ENCODE results near the gene NSUN7.

The NSUN7 gene

DNA sequence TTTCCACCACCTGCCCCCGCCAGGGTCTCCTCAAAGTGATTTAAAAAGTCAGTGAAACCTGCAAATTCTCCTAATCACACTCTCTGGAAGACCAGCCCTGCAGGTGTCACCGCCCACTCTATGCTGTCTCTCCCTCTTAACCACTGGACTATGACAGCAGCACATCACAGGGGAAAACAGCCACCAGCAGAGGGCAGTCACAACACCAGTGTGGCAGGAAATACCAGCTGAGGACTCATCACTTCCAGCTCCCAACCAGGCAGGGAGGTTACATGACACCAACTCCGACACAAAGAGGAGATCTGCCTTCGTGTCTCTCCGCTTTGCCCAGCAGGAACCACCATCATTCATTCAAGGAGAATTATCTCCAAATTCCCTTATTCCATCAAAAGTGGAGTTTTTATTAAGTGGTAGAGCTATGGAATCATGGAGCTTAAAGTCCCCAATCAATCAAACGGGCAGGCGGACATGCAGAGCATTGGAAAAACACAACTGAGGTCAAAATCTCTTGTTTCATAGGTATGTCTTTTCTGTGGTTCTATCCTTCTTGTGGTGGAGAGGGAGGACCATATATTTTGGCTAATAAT lies 91.3 kb downstream of the NSUN7 start:
- no peaks in the 10 kb centered on the region for H3K9me3 ChIP-seq (replicated peaks in 1 of 11)
- H3K4me2 ChIP-seq, result peak overlapping the region; percentile 71 to 97 (median 91)
- H3K4me1 ChIP-seq, result peaks cover 44 to 93% (median 77%) of the 10 kb centered on the region in 10 experiments
- no peak for TF ChIP-seq Cebpa-rat (IDR thresholded peaks at IDR 0.05)
- peak overlapping the region in 2 of 10 experiments; percentile 43 to 53; a peak in 3 of 20 replicates for H3K4me3 ChIP-seq
- peak overlapping the region in 8 of 11 experiments; percentile 58 to 82 (median 72); a peak in 11 of 22 replicates for H3K9ac ChIP-seq
- H3K27ac ChIP-seq, result peak overlapping the region; percentile 23 to 86 (median 74); a peak in 20 of 22 replicates
- peaks cover 3 to 49% (median 16%) of the 10 kb centered on the region in 11 experiments; a peak in 16 of 22 replicates for H3K36me3 ChIP-seq
- peaks cover 0 to 67% (median 17%) of the 10 kb centered on the region in 11 experiments; a peak in 11 of 22 replicates for H4K20me1 ChIP-seq
- H3K27me3 ChIP-seq, result no peaks in the 10 kb centered on the region

DNA sequence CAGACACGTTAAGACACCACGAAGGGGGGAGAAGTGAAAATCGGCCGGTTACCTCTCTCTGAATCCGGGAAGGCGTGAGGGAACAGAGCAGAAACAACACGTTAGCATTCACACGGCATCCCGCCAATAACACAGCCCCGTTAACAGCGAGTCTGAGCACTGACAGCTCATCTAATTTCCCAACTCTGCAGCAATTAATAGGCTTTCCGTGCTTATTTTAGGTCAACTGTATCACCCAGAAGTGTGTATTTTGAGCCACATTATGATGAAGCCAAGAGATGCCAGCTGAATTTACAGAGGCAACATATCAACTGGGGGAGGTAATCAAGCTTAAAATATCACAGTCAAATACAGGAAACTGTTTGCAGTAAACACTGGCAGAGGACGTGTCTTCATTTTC lies 92.6 kb downstream of the NSUN7 start:
- TF ChIP-seq Cebpa-rat (IDR thresholded peaks at IDR 0.05), result peak in 7 of 11 experiments; percentile 16 to 80 (median 44); a peak in 7 of 22 replicates
- peak overlapping the region in 10 of 11 experiments; percentile 55 to 86 (median 76); a peak in 21 of 22 replicates for H3K27ac ChIP-seq
- peaks cover 0 to 59% (median 17%) of the 10 kb centered on the region in 11 experiments; a peak in 10 of 22 replicates for H4K20me1 ChIP-seq
- H3K36me3 ChIP-seq, result peaks cover 3 to 40% (median 6%) of the 10 kb centered on the region in 11 experiments; a peak in 16 of 22 replicates
- no peaks in the 10 kb centered on the region for H3K27me3 ChIP-seq
- peak overlapping the region; percentile 71 to 97 (median 91) for H3K4me2 ChIP-seq
- H3K9me3 ChIP-seq (replicated peaks in 1 of 11), result no peaks in the 10 kb centered on the region
- H3K4me1 ChIP-seq, result peaks cover 44 to 94% (median 79%) of the 10 kb centered on the region in 10 experiments
- H3K4me3 ChIP-seq, result peak overlapping the region; percentile 14 to 54 (median 45); a peak in 17 of 20 replicates
- H3K9ac ChIP-seq, result peak overlapping the region; percentile 36 to 82 (median 69); a peak in 21 of 22 replicates

DNA sequence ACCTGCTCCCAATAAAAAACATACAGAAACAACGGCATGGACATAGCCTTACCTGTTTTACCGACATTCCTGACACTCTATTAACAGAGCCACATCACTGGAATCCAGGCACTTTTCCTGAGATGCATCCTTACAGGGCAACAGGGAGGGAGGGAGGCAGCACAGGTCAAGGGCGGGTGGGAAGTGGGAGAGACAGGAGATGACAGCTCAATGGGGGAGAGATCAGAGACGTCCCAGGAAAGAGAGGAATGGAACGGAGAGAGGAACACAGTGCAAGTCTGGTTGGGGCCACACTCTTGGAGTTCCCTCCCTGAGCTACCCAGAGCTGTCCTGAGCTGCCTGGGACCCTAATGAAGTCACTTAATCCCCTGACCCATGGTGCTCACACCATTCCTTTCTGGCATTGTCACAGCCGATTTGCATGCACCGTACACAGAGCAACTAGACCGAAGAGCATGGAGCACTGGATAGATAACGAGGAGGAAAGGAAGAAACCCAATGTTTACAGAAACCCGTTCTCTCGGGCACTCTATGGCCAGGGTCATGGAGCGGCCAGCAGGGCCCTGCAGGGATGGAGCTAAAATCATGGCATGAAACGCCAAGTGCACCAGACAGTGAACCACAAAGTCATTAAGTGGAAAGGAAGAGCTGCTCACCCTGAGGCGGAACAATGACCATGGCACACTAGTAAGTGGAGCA lies 93.1 kb downstream of the NSUN7 start:
- peaks cover 0 to 40% (median 6%) of the 10 kb centered on the region in 11 experiments; a peak in 8 of 22 replicates for H3K36me3 ChIP-seq
- peak overlapping the region; percentile 71 to 97 (median 91) for H3K4me2 ChIP-seq
- no peak for TF ChIP-seq Cebpa-rat (IDR thresholded peaks at IDR 0.05)
- peaks cover 44 to 94% (median 84%) of the 10 kb centered on the region in 10 experiments for H3K4me1 ChIP-seq
- peak overlapping the region in 10 of 11 experiments; percentile 38 to 86 (median 76); a peak in 19 of 22 replicates for H3K27ac ChIP-seq
- H3K27me3 ChIP-seq, result no peaks in the 10 kb centered on the region
- no peaks in the 10 kb centered on the region for H3K9me3 ChIP-seq (replicated peaks in 1 of 11)
- H3K4me3 ChIP-seq, result peak overlapping the region; percentile 14 to 54 (median 45); a peak in 17 of 20 replicates
- H3K9ac ChIP-seq, result peak overlapping the region; percentile 36 to 82 (median 69); a peak in 21 of 22 replicates
- peaks cover 0 to 60% (median 17%) of the 10 kb centered on the region in 11 experiments; a peak in 10 of 22 replicates for H4K20me1 ChIP-seq

DNA sequence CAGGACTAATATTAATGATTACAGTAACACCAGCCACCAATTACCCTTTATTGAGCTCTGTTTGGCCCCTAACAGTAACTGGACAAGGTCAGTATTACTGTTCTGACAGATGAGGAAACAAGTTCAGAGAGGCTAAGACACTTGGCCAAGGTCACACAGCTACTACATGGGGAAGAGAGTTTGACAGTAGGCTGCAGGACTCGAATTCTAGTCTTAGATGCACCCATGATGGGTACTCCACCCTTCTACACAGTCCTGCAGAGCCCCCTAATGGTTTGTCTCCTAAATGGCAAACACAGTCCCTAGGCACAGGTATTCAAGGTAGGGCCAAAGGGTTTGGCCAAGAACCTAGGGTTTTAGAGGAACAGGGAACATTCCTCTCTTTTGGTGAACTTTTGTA lies 93.9 kb downstream of the NSUN7 start:
- Histone ChIP-seq H3K9me3 (replicated peaks in 1 of 11) (no peaks in the 10 kb centered on the region), H3K27ac (peak overlapping the region in 9 of 11 experiments; percentile 38 to 86 (median 77); a peak in 17 of 22 replicates), H3K4me3 (peak overlapping the region in 6 of 10 experiments; percentile 43 to 54 (median 48); a peak in 4 of 20 replicates), H3K4me1 (peaks cover 52 to 98% (median 93%) of the 10 kb centered on the region in 10 experiments), H3K36me3 (peaks cover 0 to 42% (median 6%) of the 10 kb centered on the region in 11 experiments; a peak in 7 of 22 replicates), H3K9ac (peak overlapping the region in 5 of 11 experiments; percentile 7 to 80 (median 31); a peak in 7 of 22 replicates), H3K4me2 (peak overlapping the region; percentile 71 to 97 (median 91)), H3K27me3 (no peaks in the 10 kb centered on the region), H4K20me1 (peaks cover 0 to 68% (median 17%) of the 10 kb centered on the region in 11 experiments; a peak in 10 of 22 replicates)
- no peak for TF ChIP-seq Cebpa-rat (IDR thresholded peaks at IDR 0.05)

DNA sequence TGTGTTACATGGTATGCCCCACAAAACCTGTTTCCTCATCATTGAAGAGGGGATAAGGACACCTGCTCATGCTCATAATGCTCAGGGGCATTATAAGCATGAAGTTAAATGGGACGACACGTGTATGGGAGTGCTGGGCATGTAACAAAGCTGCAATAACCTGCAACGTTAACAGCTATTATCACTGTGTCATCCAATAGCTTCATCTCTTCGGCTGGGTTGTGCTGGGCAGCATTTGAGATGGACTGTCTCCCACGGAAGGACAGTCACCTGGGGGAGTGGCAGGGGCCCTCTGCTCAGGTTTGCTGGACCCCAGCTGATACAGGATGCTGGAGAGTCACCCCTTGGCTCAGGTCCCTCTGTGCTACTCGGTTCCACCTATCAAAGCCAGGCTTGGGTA lies 94.5 kb downstream of the NSUN7 start:
- TF ChIP-seq Cebpa-rat (IDR thresholded peaks at IDR 0.05), result no peak
- H3K4me1 ChIP-seq, result peaks cover 57 to 98% (median 94%) of the 10 kb centered on the region in 10 experiments
- no peak overlapping the region for H3K4me3 ChIP-seq
- peak overlapping the region in 8 of 11 experiments; percentile 69 to 86 (median 78); a peak in 16 of 22 replicates for H3K27ac ChIP-seq
- H3K9me3 ChIP-seq (replicated peaks in 1 of 11), result no peaks in the 10 kb centered on the region
- H3K36me3 ChIP-seq, result peaks cover 0 to 43% (median 6%) of the 10 kb centered on the region in 11 experiments; a peak in 7 of 22 replicates
- peak overlapping the region; percentile 11 to 97 (median 91); a peak in 18 of 22 replicates for H3K4me2 ChIP-seq
- peak overlapping the region in 5 of 11 experiments; percentile 7 to 80 (median 27); a peak in 8 of 22 replicates for H3K9ac ChIP-seq
- H3K27me3 ChIP-seq, result no peaks in the 10 kb centered on the region
- H4K20me1 ChIP-seq, result peaks cover 0 to 69% (median 17%) of the 10 kb centered on the region in 11 experiments; a peak in 10 of 22 replicates

DNA sequence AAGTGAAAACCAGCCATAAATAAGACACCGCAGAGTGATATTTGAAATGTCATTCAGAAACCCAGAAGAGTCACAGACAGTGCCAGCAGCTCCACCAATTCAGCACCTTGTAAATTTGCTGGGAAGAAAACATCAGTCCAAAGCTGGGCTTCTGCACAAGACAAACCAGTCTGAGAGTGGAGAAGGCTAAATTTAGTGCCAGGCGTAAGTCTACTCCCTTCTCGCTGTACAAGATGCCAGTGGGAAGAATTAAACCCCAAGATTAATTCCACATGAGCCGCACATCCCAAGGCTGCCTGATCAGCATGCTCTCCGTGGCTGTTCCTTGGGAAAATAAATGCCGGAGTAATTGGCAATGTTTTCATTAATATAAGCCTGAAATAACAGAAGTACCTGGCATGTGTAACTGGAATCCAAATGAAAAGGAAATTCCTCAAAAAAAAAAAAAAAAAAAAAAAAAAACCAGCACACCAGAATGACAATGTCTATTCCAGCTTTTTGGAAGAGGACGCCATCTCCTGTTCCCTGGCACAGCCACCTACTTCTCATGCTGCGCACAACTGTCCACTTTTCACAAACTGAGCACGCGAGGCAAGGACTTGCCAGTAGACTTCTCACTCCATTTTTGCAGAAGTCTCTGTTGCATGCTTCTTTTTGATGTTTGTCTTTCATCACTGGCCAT lies 95.5 kb downstream of the NSUN7 start:
- H3K4me1 ChIP-seq, result peaks cover 59 to 98% (median 94%) of the 10 kb centered on the region in 10 experiments
- H3K27ac ChIP-seq, result peak overlapping the region in 4 of 11 experiments; percentile 74 to 86 (median 84); a peak in 2 of 22 replicates
- H3K4me3 ChIP-seq, result no peak overlapping the region
- H3K4me2 ChIP-seq, result peak overlapping the region in 7 of 11 experiments; percentile 15 to 97 (median 91); a peak in 12 of 22 replicates
- peaks cover 0 to 69% (median 17%) of the 10 kb centered on the region in 11 experiments; a peak in 10 of 22 replicates for H4K20me1 ChIP-seq
- no peaks in the 10 kb centered on the region for H3K9me3 ChIP-seq (replicated peaks in 1 of 11)
- TF ChIP-seq Cebpa-rat (IDR thresholded peaks at IDR 0.05), result no peak
- peaks cover 0 to 43% (median 6%) of the 10 kb centered on the region in 11 experiments; a peak in 7 of 22 replicates for H3K36me3 ChIP-seq
- H3K27me3 ChIP-seq, result no peaks in the 10 kb centered on the region
- no peak overlapping the region for H3K9ac ChIP-seq

DNA sequence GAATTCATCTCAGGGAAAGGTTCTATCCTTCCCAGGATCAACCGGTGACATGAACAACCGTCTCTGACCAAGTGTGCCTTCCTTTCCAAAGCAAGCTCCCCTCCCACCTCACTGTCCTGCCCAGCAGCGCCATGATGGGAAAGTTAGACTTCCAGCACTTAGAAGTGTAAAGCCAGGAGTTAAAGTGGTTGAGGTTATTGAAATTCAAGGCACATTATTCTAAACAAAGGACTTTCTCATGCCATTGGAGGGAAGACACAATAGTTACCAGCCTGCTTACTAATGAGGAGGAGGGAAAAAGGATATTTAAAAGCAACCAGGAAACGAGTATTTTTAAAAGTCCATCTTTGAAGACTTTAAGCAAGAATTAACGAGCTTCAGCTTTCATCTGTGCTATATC lies 96.8 kb downstream of the NSUN7 start:
- no peak overlapping the region for H3K4me3 ChIP-seq
- peaks cover 0 to 54% (median 6%) of the 10 kb centered on the region in 11 experiments; a peak in 8 of 22 replicates for H3K36me3 ChIP-seq
- H3K4me1 ChIP-seq, result peaks cover 55 to 98% (median 94%) of the 10 kb centered on the region in 10 experiments
- peak overlapping the region in 6 of 11 experiments; percentile 21 to 92 (median 66); a peak in 8 of 22 replicates for H3K4me2 ChIP-seq
- no peaks in the 10 kb centered on the region for H3K27me3 ChIP-seq
- peaks cover 0 to 74% (median 17%) of the 10 kb centered on the region in 11 experiments; a peak in 9 of 22 replicates for H4K20me1 ChIP-seq
- no peaks in the 10 kb centered on the region for H3K9me3 ChIP-seq (replicated peaks in 1 of 11)
- no peak overlapping the region for H3K9ac ChIP-seq
- TF ChIP-seq Cebpa-rat (IDR thresholded peaks at IDR 0.05), result no peak
- H3K27ac ChIP-seq, result peak overlapping the region in 5 of 11 experiments; percentile 9 to 47 (median 22); a peak in 3 of 22 replicates

DNA sequence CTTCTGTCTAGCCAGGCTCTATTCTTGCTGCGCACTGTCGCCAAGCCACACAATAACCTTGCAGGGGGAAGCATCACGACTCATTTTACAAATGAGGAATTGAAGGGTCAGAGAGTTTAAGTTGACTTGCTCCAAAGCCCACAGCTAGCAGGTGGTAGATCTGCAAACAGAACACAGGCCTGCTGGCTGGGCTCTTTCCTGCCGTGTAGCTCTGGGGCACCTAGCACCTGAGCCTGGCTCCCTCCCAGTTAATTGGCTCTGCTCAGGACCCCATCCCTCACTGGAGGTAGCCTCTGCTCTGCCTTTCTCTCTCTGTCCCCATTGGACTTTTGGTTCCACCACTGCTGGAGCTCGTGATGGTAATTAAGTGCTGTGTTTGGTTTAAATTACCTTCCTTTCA lies 98.5 kb downstream of the NSUN7 start:
- H3K4me3 ChIP-seq, result no peak overlapping the region
- peaks cover 37 to 98% (median 86%) of the 10 kb centered on the region in 10 experiments for H3K4me1 ChIP-seq
- no peak for TF ChIP-seq Cebpa-rat (IDR thresholded peaks at IDR 0.05)
- no peaks in the 10 kb centered on the region for H3K9me3 ChIP-seq (replicated peaks in 1 of 11)
- peaks cover 0 to 66% (median 10%) of the 10 kb centered on the region in 11 experiments; a peak in 9 of 22 replicates for H4K20me1 ChIP-seq
- H3K36me3 ChIP-seq, result peaks cover 0 to 68% (median 16%) of the 10 kb centered on the region in 11 experiments; a peak in 12 of 22 replicates
- H3K27ac ChIP-seq, result peak overlapping the region in 4 of 11 experiments; percentile 19 to 40 (median 36); a peak in 2 of 22 replicates
- no peaks in the 10 kb centered on the region for H3K27me3 ChIP-seq
- H3K9ac ChIP-seq, result no peak overlapping the region
- H3K4me2 ChIP-seq, result peak overlapping the region; percentile 23 to 92 (median 56); a peak in 18 of 22 replicates
